Measurements from ENCODE around the gene EFNB3.
A peak's percentile ranks its signal among the peaks of the same experiment; 100 is the strongest.

EFNB3 gene

GRCh38 chr17:7704601-7705268 lies at the start of gene EFNB3:
Gene EFNB3, plus strand, starts transcription at chr17:7705202. Its CDS starts 397 bp downstream, at chr17:7705599.
- DNase-seq (ENCODE audit: low read depth in 2 of 2): no peak

- DNase-seq (ENCODE audit: low read depth in 2 of 2): no peak
These were observed 49.5 kb upstream of the EFNB3 start for GRCh38 chr17:7655541-7655840.

DNA sequence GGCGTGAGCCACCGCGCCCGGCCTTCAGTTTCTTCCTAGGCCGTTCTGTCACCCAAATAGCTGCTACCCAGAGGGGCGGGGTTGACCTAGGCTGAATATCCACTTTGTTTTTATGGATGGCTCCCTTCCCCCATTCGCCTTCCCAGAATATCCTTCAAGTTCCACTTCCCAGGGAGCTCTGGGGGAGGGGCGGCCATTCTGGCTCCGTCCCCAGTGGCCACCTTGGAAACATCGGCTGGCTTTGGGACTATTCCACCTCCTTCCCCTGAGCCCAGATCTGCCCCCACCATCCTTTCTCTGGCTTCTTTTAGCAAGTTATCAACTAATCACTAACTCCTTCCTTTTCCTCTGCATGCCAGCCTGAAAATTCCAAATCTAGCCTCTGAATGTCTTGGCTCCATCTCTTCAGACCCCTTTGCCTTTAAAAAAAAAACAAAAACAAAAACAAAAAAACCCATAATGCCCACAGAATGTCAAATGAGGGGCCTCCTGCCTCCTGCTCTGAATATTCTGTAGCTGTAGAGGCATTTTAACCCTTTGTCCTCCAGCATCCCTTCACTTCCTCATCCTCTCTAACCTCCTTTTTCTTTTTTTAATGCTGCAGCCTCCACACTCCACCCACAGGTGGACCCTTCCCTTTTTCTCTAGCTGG lies 47.9 kb upstream of the EFNB3 start:
- DNase-seq (ENCODE audit: low read depth in 2 of 2): no peak

DNA sequence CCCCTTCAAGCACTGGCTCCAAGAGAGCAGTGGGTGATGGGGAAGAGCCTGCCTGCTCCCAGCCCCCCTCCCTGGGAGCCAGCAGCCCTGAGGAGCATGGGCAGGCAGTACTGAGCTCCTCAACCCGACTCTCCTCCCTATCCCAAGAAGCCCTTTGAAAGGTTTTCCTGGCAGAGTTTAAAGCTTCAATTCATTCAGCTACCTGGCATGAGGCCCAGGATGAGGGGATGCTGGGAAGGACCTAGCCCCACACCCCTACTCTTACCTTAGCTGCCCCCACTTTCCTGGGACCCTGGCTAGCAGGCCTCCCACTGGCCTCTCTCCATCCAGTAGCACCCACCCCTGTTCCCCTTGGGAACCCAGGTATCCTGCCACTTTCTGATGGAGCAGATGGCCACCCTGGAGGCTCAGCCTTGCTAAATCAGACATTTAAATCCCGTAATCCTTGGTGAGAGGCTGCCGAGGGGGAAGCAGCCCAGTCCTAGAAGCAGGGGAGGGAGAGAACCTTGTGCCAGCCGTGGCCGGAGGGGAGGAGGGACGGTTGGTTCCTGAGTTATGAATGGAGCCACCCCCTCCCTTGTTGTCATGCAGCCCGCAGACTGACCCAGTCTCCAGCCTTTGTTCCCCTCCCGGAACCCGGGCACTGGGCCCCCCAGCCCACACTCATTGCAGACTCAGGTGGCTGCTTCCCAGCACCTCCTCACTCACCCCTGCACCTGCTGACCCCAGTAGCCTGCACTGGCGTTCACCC lies 37.2 kb upstream of the EFNB3 start:
- DNase-seq (ENCODE audit: low read depth in 2 of 2): no peak

- DNase-seq (ENCODE audit: low read depth in 2 of 2): no peak
These were observed 36.5 kb upstream of the EFNB3 start for GRCh38 chr17:7668482-7668881.

- DNase-seq (ENCODE audit: low read depth in 2 of 2): peak; percentile 28 to 53
These were observed 31.8 kb upstream of the EFNB3 start for GRCh38 chr17:7673239-7673638.

DNA sequence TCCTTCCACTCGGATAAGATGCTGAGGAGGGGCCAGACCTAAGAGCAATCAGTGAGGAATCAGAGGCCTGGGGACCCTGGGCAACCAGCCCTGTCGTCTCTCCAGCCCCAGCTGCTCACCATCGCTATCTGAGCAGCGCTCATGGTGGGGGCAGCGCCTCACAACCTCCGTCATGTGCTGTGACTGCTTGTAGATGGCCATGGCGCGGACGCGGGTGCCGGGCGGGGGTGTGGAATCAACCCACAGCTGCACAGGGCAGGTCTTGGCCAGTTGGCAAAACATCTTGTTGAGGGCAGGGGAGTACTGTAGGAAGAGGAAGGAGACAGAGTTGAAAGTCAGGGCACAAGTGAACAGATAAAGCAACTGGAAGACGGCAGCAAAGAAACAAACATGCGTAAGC lies 30.1 kb upstream of the EFNB3 start:
- DNase-seq (ENCODE audit: low read depth in 2 of 2): no peak

DNA sequence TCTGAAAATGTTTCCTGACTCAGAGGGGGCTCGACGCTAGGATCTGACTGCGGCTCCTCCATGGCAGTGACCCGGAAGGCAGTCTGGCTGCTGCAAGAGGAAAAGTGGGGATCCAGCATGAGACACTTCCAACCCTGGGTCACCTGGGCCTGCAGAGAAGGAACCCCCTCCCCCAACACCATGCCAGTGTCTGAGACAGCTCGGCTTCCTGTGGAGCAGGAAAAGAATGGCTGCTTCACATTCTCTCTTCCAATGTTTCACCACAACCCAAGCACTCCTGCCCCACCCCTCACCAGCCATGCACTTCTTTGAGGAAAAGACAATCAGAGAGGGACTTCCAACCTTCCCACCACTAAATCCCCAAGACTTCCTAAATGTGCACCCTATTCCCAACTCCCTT lies 28.5 kb upstream of the EFNB3 start:
- DNase-seq (ENCODE audit: low read depth in 2 of 2): no peak

DNA sequence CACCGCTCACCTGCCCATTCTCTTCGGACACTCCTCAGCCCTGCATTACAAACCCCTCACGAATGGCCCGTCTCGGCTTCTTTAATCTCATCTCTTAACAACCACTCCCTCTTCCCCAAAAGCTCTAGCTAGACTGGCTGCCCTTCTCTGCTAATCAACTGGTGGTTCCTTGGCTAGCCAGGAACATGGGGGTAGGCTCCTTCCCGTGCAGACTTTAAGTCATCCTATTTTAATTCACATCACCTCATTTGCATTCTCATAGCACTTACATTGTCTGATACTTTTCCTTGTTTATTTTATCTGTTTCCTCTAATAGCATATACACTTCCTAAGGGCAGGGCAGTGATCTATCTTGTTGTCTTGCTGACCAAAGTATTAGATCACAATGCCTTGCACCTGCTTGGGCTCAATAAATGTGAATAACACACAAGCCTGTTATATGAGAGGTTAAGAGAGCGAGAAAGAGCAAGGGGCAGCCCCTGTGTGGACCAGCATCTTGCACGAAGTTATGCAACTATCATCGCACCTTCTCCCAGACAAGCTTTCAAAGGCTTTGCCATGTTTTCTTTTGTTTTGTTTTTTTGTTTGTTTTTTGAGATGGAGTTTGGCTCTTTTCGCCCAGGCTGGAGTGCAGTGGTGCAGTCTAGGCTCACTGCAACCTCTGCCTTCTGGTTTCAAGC lies 27.5 kb upstream of the EFNB3 start:
- DNase-seq (ENCODE audit: low read depth in 2 of 2): no peak

DNA sequence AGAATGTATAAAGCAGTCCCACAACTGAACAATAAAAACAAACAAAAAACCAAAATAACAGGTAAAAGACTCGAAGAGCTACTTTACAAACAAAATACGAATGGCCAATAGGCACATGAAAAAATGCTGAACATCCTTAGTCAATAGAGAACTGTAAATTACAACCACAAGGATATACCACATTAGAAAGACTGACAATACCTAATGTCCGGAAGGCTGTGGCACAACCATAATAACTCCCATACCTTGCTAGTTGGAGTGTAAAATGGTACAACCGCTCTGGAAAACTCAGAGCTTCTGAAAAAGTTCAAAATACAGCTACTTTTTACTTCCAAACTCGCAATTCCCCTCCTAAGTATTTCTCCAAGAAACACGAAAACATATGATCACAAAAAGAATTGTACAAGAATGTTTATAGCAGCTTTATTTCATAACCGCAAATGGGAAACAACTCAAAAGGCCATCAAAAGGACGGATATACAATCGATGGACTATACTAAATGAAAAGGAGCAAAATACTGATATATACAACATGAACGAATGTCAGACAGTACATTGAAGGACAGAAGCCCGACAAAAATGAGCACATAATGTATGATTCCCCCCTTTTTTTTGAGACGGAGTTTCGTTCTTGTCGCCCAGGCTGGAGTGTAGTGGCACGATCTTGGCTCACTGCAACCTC lies 20.0 kb upstream of the EFNB3 start:
- DNase-seq (ENCODE audit: low read depth in 2 of 2): no peak

- DNase-seq (ENCODE audit: low read depth in 2 of 2): peak; percentile 83 to 88
These were observed 19.3 kb upstream of the EFNB3 start for GRCh38 chr17:7685533-7686221.

- DNase-seq (ENCODE audit: low read depth in 2 of 2): peak; percentile 70 to 74
These were observed 18.6 kb upstream of the EFNB3 start for GRCh38 chr17:7686222-7687071.

DNA sequence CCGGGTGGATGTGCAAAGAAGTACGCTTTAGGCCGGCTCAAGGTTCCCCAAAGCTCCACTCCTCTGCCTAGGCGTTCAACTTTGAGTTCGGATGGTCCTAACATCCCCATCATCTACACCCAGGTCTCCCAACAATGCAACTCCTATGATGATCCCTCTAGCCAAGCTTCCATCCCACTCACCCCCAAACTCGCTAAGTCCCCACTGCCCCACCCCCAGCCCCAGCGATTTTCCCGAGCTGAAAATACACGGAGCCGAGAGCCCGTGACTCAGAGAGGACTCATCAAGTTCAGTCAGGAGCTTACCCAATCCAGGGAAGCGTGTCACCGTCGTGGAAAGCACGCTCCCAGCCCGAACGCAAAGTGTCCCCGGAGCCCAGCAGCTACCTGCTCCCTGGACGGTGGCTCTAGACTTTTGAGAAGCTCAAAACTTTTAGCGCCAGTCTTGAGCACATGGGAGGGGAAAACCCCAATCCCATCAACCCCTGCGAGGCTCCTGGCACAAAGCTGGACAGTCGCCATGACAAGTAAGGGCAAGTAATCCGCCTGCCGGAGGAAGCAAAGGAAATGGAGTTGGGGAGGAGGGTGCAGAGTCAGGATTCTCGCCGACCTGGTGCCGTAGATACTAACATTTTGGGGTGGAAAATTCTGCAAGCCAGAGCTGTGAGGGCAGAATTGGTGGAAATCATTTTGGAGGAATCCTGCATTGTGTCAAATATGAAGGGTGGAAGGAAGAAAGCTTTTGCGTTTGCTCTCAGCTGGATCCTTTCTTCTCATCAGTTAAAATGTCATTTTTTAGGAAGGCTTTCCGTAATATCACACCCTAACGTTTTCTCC lies 17.7 kb upstream of the EFNB3 start, which contains the start of gene TP53:
Gene TP53, minus strand, starts transcription at position 419 of the 836 bp plus-strand sequence. CDS start 10,896 bp downstream, outside the sequence.
- peak; percentile 76 to 82 for DNase-seq (ENCODE audit: low read depth in 2 of 2)

DNA sequence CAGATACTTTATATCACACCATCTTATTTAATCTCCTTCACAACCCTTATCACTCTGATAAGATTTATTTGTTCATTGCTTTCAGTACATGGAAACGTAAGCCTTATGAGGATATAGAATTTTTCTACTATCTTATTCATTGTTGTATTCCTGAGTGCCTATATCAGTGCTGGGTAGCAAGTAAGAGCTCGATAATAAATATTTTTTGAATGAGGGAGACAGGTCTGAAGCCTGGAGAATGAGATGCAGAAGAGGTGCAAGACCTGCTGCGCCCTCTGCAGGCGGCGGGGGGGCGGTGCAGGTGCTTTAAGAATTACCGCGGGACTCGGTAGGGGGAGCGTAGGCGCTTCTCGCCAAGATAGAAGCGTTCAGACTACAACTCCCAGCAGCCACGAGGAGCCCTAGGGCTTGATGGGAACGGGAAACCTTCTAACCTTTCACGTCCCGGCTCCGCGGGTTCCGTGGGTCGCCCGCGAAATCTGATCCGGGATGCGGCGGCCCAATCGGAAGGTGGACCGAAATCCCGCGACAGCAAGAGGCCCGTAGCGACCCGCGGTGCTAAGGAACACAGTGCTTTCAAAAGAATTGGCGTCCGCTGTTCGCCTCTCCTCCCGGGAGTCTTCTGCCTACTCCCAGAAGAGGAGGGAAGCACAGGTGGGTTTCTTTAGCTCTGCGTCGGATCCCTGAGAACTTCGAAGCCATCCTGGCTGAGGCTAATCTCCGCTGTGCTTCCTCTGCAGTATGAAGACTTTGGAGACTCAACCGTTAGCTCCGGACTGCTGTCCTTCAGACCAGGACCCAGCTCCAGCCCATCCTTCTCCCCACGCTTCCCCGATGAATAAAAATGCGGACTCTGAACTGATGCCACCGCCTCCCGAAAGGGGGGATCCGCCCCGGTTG lies 16.8 kb upstream of the EFNB3 start, which contains the start of gene WRAP53:
Gene WRAP53, plus strand, starts transcription at position 570 of the 900 bp plus-strand sequence. Its CDS starts 172 bp downstream, at position 742.
- DNase-seq (ENCODE audit: low read depth in 2 of 2): peak; percentile 91 to 93

- DNase-seq (ENCODE audit: low read depth in 2 of 2): no peak
These were observed 16.1 kb upstream of the EFNB3 start for GRCh38 chr17:7688808-7689316.

- no peak for DNase-seq (ENCODE audit: low read depth in 2 of 2)
These were observed 9.4 kb upstream of the EFNB3 start for GRCh38 chr17:7695586-7695985.

- DNase-seq (ENCODE audit: low read depth in 2 of 2): no peak
These were observed 7.0 kb upstream of the EFNB3 start for GRCh38 chr17:7697828-7698588.
